ENCODE results near the gene SHKBP1.
"Not testable (repeated sequence)": the region's sequence is repeated elsewhere in the genome, so short reads cannot be mapped to it uniquely, and the experiment has no call there.

SHKBP1 gene

GRCh38 chr19:40585241-40585981 is 8.7 kb downstream of the SHKBP1 start:
- DNase-seq (ENCODE audit: low read depth), result no peak

- no peak for DNase-seq (ENCODE audit: low read depth)
Observed at GRCh38 chr19:40585982-40586422, 9.3 kb downstream of the SHKBP1 start.

GRCh38 chr19:40586611-40587010 is 9.9 kb downstream of the SHKBP1 start:
- DNase-seq (ENCODE audit: low read depth), result no peak

GRCh38 chr19:40588110-40588854 is 11.6 kb downstream of the SHKBP1 start:
- DNase-seq (ENCODE audit: low read depth), result no peak

GRCh38 chr19:40588926-40589569 is 12.4 kb downstream of the SHKBP1 start:
- no peak for DNase-seq (ENCODE audit: low read depth)

GRCh38 chr19:40589591-40590429 is 13.1 kb downstream of the SHKBP1 start:
- DNase-seq (ENCODE audit: low read depth), result no peak

- no peak for DNase-seq (ENCODE audit: low read depth)
Observed at GRCh38 chr19:40590464-40591265, 14.0 kb downstream of the SHKBP1 start.

- not testable (repeated sequence) for DNase-seq (ENCODE audit: low read depth)
Observed at GRCh38 chr19:40591724-40592123, 15.1 kb downstream of the SHKBP1 start.

- DNase-seq (ENCODE audit: low read depth), result no peak
Observed at GRCh38 chr19:40592170-40592569, 15.5 kb downstream of the SHKBP1 start.

- DNase-seq (ENCODE audit: low read depth), result no peak
Observed at GRCh38 chr19:40594255-40594654, 17.6 kb downstream of the SHKBP1 start.

- DNase-seq (ENCODE audit: low read depth), result no peak
Observed at GRCh38 chr19:40594657-40595091, 18.0 kb downstream of the SHKBP1 start.

- no peak for DNase-seq (ENCODE audit: low read depth)
Observed at GRCh38 chr19:40596608-40597328, 20.1 kb downstream of the SHKBP1 start.

- DNase-seq (ENCODE audit: low read depth), result no peak
Observed at GRCh38 chr19:40597329-40597838, 20.7 kb downstream of the SHKBP1 start.

GRCh38 chr19:40598121-40598917 is 21.6 kb downstream of the SHKBP1 start:
- peak; percentile 81 for DNase-seq (ENCODE audit: low read depth)

GRCh38 chr19:40598918-40599307 is 22.2 kb downstream of the SHKBP1 start:
- no peak for DNase-seq (ENCODE audit: low read depth)

- no peak for DNase-seq (ENCODE audit: low read depth)
Observed at GRCh38 chr19:40599331-40599901, 22.7 kb downstream of the SHKBP1 start.

- no peak for DNase-seq (ENCODE audit: low read depth)
Observed at GRCh38 chr19:40599902-40600569, 23.4 kb downstream of the SHKBP1 start.

GRCh38 chr19:40600570-40601133 is 24.0 kb downstream of the SHKBP1 start:
- DNase-seq (ENCODE audit: low read depth), result no peak

Measured in activated T-cell treated with anti-CD3 and anti-CD28 coated beads for 1 hour (primary cell).